Mesangial cell (primary cell): Measurements from ENCODE around the gene STX7. TPM values are rescaled to one million over a fixed set of nuclear protein-coding genes. Genes with fewer than 3 reads are reported as not detected.

Source experiments
- total RNA-seq: library from RNA; depleted of rRNA; stranded (reverse); fragments of >200 nt; gene quantifications from 2 replicates; pipeline ENCODE4 v1.2.3, GENCODE V29; 2015

Gene STX7
- 21.0 and 25.9 TPM in 2 replicates for total RNA-seq

DNA sequence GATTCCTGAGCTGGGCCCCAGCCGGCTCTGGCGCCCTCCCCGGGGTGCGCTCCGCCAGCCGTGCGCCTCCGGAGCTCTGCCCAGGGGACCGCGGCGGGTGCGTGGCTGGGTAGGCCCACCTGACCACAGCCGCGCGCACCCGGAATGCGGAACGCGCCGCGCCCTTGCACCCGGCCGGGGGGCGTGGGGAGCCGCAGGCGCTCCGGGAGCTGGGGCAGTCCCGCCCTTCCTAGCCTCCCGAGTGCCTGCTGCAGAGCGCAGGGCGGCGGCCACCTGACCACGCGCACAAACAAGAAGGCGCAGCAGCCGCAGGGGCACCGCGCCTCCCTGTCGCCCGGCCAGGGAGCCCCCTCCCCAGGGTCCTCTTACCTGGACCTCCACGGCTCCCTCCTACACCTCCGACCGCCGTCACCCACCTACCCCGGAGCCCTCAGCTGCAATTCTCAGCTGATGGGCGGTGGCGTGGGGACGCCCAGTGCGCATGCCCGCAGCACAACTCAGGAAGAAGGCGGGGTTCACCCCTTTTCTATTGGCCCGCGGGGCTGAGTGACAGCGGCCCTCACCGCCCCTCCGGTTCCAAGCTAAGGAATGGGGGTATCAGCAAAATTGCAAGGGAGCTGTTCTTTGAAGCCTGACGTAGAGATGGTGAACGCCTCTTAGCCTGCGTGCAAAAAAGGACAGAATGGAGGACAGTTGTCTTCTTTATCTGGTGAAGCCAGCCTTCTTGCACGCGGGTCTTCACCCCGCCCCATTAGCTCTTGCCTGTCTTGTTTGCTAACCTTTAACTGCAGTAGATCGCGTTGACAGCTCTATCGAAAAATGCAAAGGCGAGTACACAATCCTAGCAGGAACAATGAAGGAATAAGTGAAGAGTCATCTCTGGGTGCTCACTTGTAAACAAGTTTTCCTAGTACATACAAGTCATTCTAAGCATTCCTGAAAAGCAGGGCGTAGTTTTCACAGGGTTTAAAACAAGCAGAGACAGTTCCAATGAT, at the start of gene STX7:
TSS of gene STX7 (minus strand) at position 479 of the 995 bp plus-strand sequence. CDS start 9,586 bp downstream, outside the sequence.

GRCh38 chr6:132552372-132552771, 39.5 kb upstream of the STX7 start, which contains the start of gene TAAR8:
TSS of gene TAAR8 (plus strand) at chr6:132552672. CDS start at chr6:132552693, 21 bp downstream.

DNA sequence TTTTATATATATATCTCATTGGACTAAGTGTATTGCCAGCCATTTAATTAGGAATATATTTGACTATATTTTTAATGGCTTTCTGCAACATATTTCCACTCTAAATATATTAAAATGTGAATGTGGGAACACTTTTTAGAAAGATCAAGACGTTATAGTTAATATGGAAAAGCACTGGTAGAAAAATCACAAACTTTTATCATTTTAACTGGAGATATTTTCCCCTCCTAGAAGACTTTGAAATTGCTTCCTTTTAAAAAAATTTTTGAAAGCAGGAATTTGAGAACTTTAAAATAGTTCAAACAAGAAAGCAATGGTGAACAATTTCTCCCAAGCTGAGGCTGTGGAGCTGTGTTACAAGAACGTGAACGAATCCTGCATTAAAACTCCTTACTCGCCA, 25.1 kb upstream of the STX7 start, which contains the start of gene TAAR9:
TSS of gene TAAR9 (plus strand) at position 301 of the 400 bp plus-strand sequence. CDS start at position 314, 13 bp downstream.

DNA sequence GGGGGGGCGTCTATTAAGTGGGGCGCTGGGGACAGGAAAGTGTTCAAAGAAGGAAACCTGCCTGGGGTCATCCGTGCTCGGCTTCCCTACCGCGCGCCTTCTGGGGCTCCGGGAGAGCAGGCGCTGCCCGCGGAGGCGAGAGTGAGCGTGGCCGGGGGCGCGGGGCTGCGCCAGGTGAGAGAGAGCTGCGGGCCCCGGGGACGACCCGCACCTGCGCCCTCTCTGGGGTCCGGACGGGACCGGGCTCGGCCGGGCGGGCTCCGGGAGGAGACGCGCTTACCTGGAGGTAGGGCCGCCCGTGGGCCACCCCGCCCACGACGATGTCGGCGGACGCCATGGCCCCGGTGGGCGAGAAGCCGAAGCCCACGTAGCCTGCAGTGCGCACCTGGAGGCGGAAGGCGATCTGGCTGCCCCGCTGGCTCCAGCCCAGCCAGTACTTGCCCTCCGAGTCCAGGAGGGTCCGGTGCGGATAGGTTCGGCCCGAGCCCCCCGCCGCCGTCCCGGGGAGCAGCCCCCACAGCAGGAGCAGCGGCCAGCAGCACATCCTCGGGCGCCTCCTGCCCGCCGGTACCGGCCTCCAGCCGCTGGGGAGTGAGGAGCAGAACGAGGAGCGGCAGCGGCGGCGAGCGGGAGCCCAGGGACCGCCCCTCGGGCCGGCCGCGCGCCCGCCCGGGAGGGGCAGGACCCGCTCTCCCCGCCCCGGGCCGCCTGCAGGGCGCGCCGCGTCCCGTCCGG, 111.9 kb downstream of the STX7 start, which contains the start of gene MOXD1:
TSS of gene MOXD1 (minus strand) at position 593 of the 735 bp plus-strand sequence. CDS start at position 544, 49 bp downstream.

Other genes with a start within 250 kb of the STX7 start
- 50.0 and 115 TPM in 2 replicates for gene MOXD1, start 111.6 kb downstream of the STX7 start, total RNA-seq
- gene TAAR9, start 25.2 kb upstream of the STX7 start, total RNA-seq = not detected in 2 replicates
- not detected in 2 replicates for gene TAAR8, start 39.6 kb upstream of the STX7 start, total RNA-seq
- not detected in 2 replicates for gene TAAR6, start 57.2 kb upstream of the STX7 start, total RNA-seq
- gene TAAR5, start 76.6 kb upstream of the STX7 start, total RNA-seq = not detected in 2 replicates
- not detected in 2 replicates for gene TAAR2, start 111.2 kb upstream of the STX7 start, total RNA-seq
- gene TAAR1, start 146.1 kb upstream of the STX7 start, total RNA-seq = not detected in 2 replicates
- gene VNN1, start 200.9 kb upstream of the STX7 start, total RNA-seq = not detected in 2 replicates
- gene VNN2, start 244.8 kb upstream of the STX7 start, total RNA-seq = not detected in 2 replicates